ENCODE results near the gene HTR6.

GRCh38 chr1:19698181-19698580, 33.5 kb downstream of the HTR6 start:
- no peak for TF ChIP-seq CTCF (IDR thresholded peaks at IDR 0.05; ENCODE audit: low read depth, low read length)
- TF ChIP-seq EZH2phosphoT487 (IDR thresholded peaks at IDR 0.05; ENCODE audit: low read depth) = no peak

Measured in OCI-LY3 (cell line).